HEK293 (cell line): Measurements from ENCODE around the gene PYDC1.

Source experiments
- CTCF ChIA-PET: fragments of 350-600 bp; formaldehyde crosslinking; extraction: SDS; loops from one replicate; lab custom pipeline; 2021; ENCODE audit warnings: antibody characterized with exemption; lab: Yijun Ruan, JAX
- POLR2A ChIA-PET: fragments of 300-600 bp; formaldehyde crosslinking; extraction: SDS; loops from one replicate; lab custom pipeline; 2020; ENCODE audit warnings: antibody characterized with exemption, inconsistent platforms; lab: Yijun Ruan, JAX
- H3K27ac ChIP-seq: fragments of 200-500 bp; sonication (Bioruptor generic); 2 replicates; pipeline ENCODE4 v1.5.1; 2014; ENCODE audit warnings: low read depth, low read length, control low read depth, inconsistent platforms; ENCODE audit errors: extremely low read depth
- H3K36me3 ChIP-seq, 2 experiments: fragments of 200-500 bp in 1 of 2; sonication (Bioruptor generic) in 1 of 2; 1 replicate in 1 of 2; 2 replicates in 1 of 2; pipeline ENCODE4 v1.5.1; 2014 to 2017; ENCODE audit warnings: inconsistent platforms in 2 of 2, low read length in 2 of 2; ENCODE audit not compliant: control insufficient read depth in 2 of 2, insufficient read depth in 1 of 2
- H3K4me1 ChIP-seq: fragments of 200-500 bp; sonication (Bioruptor generic); 2 replicates; pipeline ENCODE4 v1.5.1; 2014; ENCODE audit warnings: mild to moderate bottlenecking, low read length, inconsistent platforms; ENCODE audit not compliant: control insufficient read depth, insufficient read depth
- H3K4me3 ChIP-seq: 2 replicates; pipeline ENCODE4 v1.5.1; 2011; ENCODE audit warnings: low read depth, mild to moderate bottlenecking, control low read depth, low read length, moderate library complexity
- H3K9me3 ChIP-seq: fragments of 200-500 bp; sonication (Bioruptor generic); 2 replicates; pipeline ENCODE4 v1.5.1; 2014; ENCODE audit warnings: low read depth, low read length, inconsistent platforms; ENCODE audit not compliant: control insufficient read depth, insufficient read depth
- BCL11B ChIP-seq: fragments of 450-650 bp; formaldehyde crosslinking; IDR thresholded peaks from 2 replicates; pipeline ENCODE4 v1.5.1; 2016; ENCODE audit warnings: low read depth, missing biosample characterization, missing genetic modification characterization
- GLIS2 ChIP-seq: fragments of 450-650 bp; formaldehyde crosslinking; IDR thresholded peaks from 2 replicates; pipeline ENCODE4 v1.5.1; 2016; ENCODE audit warnings: missing biosample characterization, missing genetic modification characterization
- IKZF3 ChIP-seq: fragments of 450-650 bp; IDR thresholded peaks from 2 replicates; pipeline ENCODE4 v1.5.0; 2018; ENCODE audit warnings: missing biosample characterization, mild to moderate bottlenecking, missing genetic modification characterization, moderate library complexity
- MYNN ChIP-seq: fragments of 450-650 bp; formaldehyde crosslinking; IDR thresholded peaks from 2 replicates; pipeline ENCODE4 v1.5.1; 2016; ENCODE audit warnings: missing biosample characterization, missing genetic modification characterization, borderline replicate concordance
- MZF1 ChIP-seq: fragments of 450-650 bp; formaldehyde crosslinking; IDR thresholded peaks from 2 replicates; pipeline ENCODE4 v1.5.1; 2017; ENCODE audit warnings: missing biosample characterization, missing genetic modification characterization, borderline replicate concordance
- SP2 ChIP-seq: fragments of 450-650 bp; formaldehyde crosslinking; IDR thresholded peaks from 2 replicates; pipeline ENCODE4 v1.5.1; 2016; ENCODE audit warnings: missing biosample characterization, missing genetic modification characterization
- ZBTB17 ChIP-seq: fragments of 450-650 bp; formaldehyde crosslinking; IDR thresholded peaks from 2 replicates; pipeline ENCODE4 v1.5.1; 2016; ENCODE audit warnings: missing biosample characterization, missing genetic modification characterization
- ZBTB21 ChIP-seq: fragments of 450-650 bp; formaldehyde crosslinking; IDR thresholded peaks from 2 replicates; pipeline ENCODE4 v1.5.1; 2017; ENCODE audit warnings: missing biosample characterization, missing genetic modification characterization
- ZBTB7A ChIP-seq: fragments of 450-650 bp; formaldehyde crosslinking; IDR thresholded peaks from 2 replicates; pipeline ENCODE4 v1.5.1; 2016; ENCODE audit warnings: low read depth, missing biosample characterization, missing genetic modification characterization
- ZNF132 ChIP-seq: fragments of 450-650 bp; formaldehyde crosslinking; IDR thresholded peaks from 2 replicates; pipeline ENCODE4 v1.5.1; 2017; ENCODE audit warnings: missing biosample characterization, missing genetic modification characterization, borderline replicate concordance
- ZNF138 ChIP-seq: fragments of 450-650 bp; formaldehyde crosslinking; IDR thresholded peaks from 2 replicates; pipeline ENCODE4 v1.5.1; 2016; ENCODE audit warnings: missing biosample characterization, missing genetic modification characterization, borderline replicate concordance
- ZNF2 ChIP-seq: fragments of 450-650 bp; formaldehyde crosslinking; IDR thresholded peaks from 2 replicates; pipeline ENCODE4 v1.5.1; 2016; ENCODE audit warnings: missing biosample characterization, missing genetic modification characterization
- ZNF274 ChIP-seq, 2 experiments: fragments of 200-500 bp in 1 of 2; fragments of 450-650 bp in 1 of 2; sonication (Bioruptor generic) in 1 of 2; formaldehyde crosslinking in 1 of 2; IDR thresholded peaks; 2 replicates each; pipeline versions ENCODE4 v1.5.1 to v1.6.1; 2014 to 2016; ENCODE audit warnings: borderline replicate concordance in 1 of 2, inconsistent platforms in 1 of 2, low read length in 1 of 2, missing biosample characterization in 1 of 2, missing genetic modification characterization in 1 of 2
- ZNF510 ChIP-seq: fragments of 450-650 bp; formaldehyde crosslinking; IDR thresholded peaks from 2 replicates; pipeline ENCODE4 v1.5.1; 2018; ENCODE audit warnings: mild to moderate bottlenecking, missing genetic modification characterization, missing biosample characterization; ENCODE audit not compliant: insufficient replicate concordance
- ZNF560 ChIP-seq: fragments of 450-650 bp; formaldehyde crosslinking; IDR thresholded peaks from 2 replicates; pipeline ENCODE4 v1.5.1; 2017; ENCODE audit warnings: missing biosample characterization, missing genetic modification characterization, borderline replicate concordance
- ZNF629 ChIP-seq: fragments of 450-650 bp; formaldehyde crosslinking; IDR thresholded peaks from 2 replicates; pipeline ENCODE4 v1.5.1; 2017; ENCODE audit warnings: missing biosample characterization, missing genetic modification characterization
- ZNF654 ChIP-seq: fragments of 450-650 bp; formaldehyde crosslinking; IDR thresholded peaks from 2 replicates; pipeline ENCODE4 v1.5.1; 2016; ENCODE audit warnings: low read depth, missing biosample characterization, missing genetic modification characterization
- ZNF707 ChIP-seq: fragments of 450-650 bp; formaldehyde crosslinking; IDR thresholded peaks from 2 replicates; pipeline ENCODE4 v1.5.1; 2016; ENCODE audit warnings: missing biosample characterization, missing genetic modification characterization
- ZNF747 ChIP-seq: fragments of 450-650 bp; formaldehyde crosslinking; IDR thresholded peaks from 2 replicates; pipeline ENCODE4 v1.5.1; 2016; ENCODE audit warnings: missing biosample characterization, missing genetic modification characterization
- ZNF777 ChIP-seq: fragments of 450-650 bp; formaldehyde crosslinking; IDR thresholded peaks from 2 replicates; pipeline ENCODE4 v1.5.1; 2017; ENCODE audit warnings: missing biosample characterization, missing genetic modification characterization, borderline replicate concordance
- TF ChIP-seq, protein P1 (sequence below): fragments of 450-650 bp; formaldehyde crosslinking; IDR thresholded peaks from 2 replicates; pipeline ENCODE4; 2016; ENCODE audit warnings: missing biosample characterization, missing genetic modification characterization
- TF ChIP-seq, protein P2 (sequence below): fragments of 450-650 bp; formaldehyde crosslinking; IDR thresholded peaks from 2 replicates; pipeline ENCODE4 v1.5.1; 2016; ENCODE audit warnings: missing biosample characterization, missing genetic modification characterization
- TF ChIP-seq, protein P3 (sequence below): fragments of 450-650 bp; formaldehyde crosslinking; IDR thresholded peaks from 2 replicates; pipeline ENCODE4 v1.5.1; 2016; ENCODE audit warnings: missing biosample characterization, missing genetic modification characterization
- TF ChIP-seq, protein P4 (sequence below): fragments of 450-650 bp; formaldehyde crosslinking; IDR thresholded peaks from 2 replicates; pipeline ENCODE4 v1.5.1; 2016; ENCODE audit warnings: missing biosample characterization, missing genetic modification characterization

Gene PYDC1

DNA sequence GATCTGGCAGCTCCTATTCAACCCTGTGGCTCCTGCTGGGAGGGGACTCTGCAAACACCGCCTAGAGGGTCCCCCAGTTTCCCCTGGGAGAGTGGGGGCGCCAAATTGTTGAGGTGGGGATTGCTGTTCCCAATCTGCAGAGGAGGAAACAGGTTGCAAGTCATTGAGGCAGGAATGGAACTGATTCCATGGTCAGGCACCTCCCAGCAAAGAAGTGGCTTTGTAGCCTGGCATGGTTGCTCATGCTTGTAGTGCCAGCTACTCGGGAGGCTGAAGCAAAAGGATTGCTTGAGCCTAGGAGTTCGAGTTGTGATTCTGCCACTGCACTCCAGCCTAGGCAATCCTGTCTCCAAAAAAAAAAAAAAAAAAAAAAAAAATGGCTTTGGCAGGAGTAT is 198 bp upstream of the PYDC1 start:
- no peaks in the 10 kb centered on the region for H3K9me3 ChIP-seq
- no peaks in the 10 kb centered on the region for H3K4me1 ChIP-seq
- H3K27ac ChIP-seq: no peak overlapping the region
- ChIA-PET CTCF (no interaction called here), POLR2A (interaction anchor here (0.6 to 2.8 kb wide), 3 partner anchors 37 to 657 kb away, joined by 3 to 21 read pairs (median 3); partner anchors contain the start of gene FUS)
- H3K4me3 ChIP-seq: no peak overlapping the region
- no peak for TF ChIP-seq ZNF747 (tag by site-specific recombination)
- no peak for TF ChIP-seq BCL11B
- TF ChIP-seq, protein P1, sequence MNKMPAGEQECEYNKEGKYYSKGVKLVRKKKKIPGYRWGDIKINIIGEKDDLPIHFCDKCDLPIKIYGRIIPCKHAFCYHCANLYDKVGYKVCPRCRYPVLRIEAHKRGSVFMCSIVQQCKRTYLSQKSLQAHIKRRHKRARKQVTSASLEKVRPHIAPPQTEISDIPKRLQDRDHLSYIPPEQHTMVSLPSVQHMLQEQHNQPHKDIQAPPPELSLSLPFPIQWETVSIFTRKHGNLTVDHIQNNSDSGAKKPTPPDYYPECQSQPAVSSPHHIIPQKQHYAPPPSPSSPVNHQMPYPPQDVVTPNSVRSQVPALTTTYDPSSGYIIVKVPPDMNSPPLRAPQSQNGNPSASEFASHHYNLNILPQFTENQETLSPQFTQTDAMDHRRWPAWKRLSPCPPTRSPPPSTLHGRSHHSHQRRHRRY: no peak
- TF ChIP-seq ZNF138 (tag by site-specific recombination): no peak
- no peak for TF ChIP-seq ZNF274 (IDR thresholded peaks at IDR 0.05; ENCODE audit: low read length)
- no peak for TF ChIP-seq ZNF274 (tag by site-specific recombination; IDR thresholded peaks at IDR 0.05; ENCODE audit: borderline replicate concordance)
- TF ChIP-seq ZNF654: no peak
- no peak for TF ChIP-seq ZBTB7A (tag by site-specific recombination)
- H3K36me3 ChIP-seq: no peaks in the 10 kb centered on the region

DNA sequence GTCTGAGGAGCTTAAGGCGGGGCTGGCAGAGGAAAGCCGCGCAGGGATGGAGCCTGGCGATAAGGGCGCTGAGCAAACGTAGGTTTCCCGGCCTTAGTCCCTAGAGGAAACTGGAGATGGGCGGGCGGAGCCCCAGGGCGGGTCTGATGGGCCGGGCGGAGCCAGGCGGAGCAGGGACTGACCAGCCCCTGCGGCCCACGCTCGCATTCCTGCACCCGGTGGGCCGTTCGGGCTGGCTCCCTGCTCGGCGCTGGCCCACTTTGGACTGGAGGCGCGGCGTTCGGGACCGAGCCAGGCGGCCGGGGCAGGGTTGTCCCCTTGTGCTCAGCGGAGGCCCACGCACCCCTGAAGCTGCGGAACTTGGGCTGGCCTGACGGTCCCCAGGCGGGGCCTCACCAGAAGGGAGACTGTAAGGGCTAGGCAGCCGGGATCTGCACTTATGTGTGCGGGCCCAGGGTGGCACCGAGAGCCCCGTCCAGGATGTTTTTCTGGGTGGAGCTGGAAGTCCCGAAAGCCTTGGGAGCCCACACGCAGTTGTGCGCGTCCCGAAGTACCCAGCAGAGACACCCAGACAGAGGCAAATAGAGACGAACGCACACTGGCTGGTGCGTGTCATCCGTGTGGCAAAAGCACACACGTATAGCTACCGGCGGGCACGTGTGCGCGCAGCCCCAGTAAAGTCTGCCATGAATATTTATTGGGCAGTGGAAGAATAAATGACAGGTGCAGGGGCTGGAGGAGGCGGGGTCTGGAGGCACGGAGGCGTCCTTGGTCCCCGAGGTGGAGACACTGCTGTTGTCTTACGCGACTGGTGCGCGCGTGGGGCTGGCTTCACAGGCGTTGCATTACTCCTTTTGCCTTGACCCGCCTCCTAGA is 1.4 kb downstream of the PYDC1 start:
- no peaks in the 10 kb centered on the region for H3K4me1 ChIP-seq
- no peaks in the 10 kb centered on the region for H3K36me3 ChIP-seq
- no peak overlapping the region; the same call in 1 of the 2 replicates for H3K27ac ChIP-seq
- CTCF ChIA-PET: interaction anchor here (0.6 to 0.7 kb wide), 2 partner anchors 64 to 262 kb away, joined by 3 read pairs; no protein-coding TSS in a partner anchor
- peak overlapping the region; percentile 45 for H3K4me3 ChIP-seq
- H3K9me3 ChIP-seq: no peaks in the 10 kb centered on the region
- POLR2A ChIA-PET: interaction anchor here (0.8 to 2.8 kb wide), 4 partner anchors 15 to 240 kb away, joined by 3 to 21 read pairs (median 4); partner anchors contain the start of gene FUS
- TF ChIP-seq IKZF3 (peak; percentile 61; the same call in 1 of the 2 replicates), ZNF132 (tag by site-specific recombination) (no peak), ZBTB17 (tag by site-specific recombination) (peak; percentile 95), ZNF707 (tag by site-specific recombination) (no peak), SP2 (tag by site-specific recombination) (peak; percentile 80), ZNF629 (tag by site-specific recombination) (peak; percentile 29; the same call in 1 of the 2 replicates), ZBTB21 (tag by site-specific recombination) (no peak), ZNF560 (no peak), GLIS2 (peak; percentile 50; the same call in 1 of the 2 replicates), ZNF777 (tag by site-specific recombination) (0 out of 2 replicates have a peak, but pooled peaks have one; percentile 74), ZNF2 (tag by site-specific recombination) (peak; percentile 21; the same call in 1 of the 2 replicates), ZNF274 (IDR thresholded peaks at IDR 0.05; ENCODE audit: low read length) (no peak), ZNF274 (tag by site-specific recombination; IDR thresholded peaks at IDR 0.05; ENCODE audit: borderline replicate concordance) (no peak), MZF1 (no peak), ZBTB7A (tag by site-specific recombination) (peak; percentile 30; the same call in 1 of the 2 replicates), MYNN (tag by site-specific recombination) (no peak), ZNF510 (no peak)
- TF ChIP-seq, protein P2, sequence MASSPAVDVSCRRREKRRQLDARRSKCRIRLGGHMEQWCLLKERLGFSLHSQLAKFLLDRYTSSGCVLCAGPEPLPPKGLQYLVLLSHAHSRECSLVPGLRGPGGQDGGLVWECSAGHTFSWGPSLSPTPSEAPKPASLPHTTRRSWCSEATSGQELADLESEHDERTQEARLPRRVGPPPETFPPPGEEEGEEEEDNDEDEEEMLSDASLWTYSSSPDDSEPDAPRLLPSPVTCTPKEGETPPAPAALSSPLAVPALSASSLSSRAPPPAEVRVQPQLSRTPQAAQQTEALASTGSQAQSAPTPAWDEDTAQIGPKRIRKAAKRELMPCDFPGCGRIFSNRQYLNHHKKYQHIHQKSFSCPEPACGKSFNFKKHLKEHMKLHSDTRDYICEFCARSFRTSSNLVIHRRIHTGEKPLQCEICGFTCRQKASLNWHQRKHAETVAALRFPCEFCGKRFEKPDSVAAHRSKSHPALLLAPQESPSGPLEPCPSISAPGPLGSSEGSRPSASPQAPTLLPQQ (tag by site-specific recombination): peak; percentile 51; the same call in 1 of the 2 replicates
- TF ChIP-seq, protein P3, sequence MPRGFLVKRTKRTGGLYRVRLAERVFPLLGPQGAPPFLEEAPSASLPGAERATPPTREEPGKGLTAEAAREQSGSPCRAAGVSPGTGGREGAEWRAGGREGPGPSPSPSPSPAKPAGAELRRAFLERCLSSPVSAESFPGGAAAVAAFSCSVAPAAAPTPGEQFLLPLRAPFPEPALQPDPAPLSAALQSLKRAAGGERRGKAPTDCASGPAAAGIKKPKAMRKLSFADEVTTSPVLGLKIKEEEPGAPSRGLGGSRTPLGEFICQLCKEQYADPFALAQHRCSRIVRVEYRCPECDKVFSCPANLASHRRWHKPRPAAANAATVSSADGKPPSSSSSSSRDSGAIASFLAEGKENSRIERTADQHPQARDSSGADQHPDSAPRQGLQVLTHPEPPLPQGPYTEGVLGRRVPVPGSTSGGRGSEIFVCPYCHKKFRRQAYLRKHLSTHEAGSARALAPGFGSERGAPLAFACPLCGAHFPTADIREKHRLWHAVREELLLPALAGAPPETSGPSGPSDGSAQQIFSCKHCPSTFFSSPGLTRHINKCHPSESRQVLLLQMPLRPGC (tag by site-specific recombination): peak; percentile 53
- TF ChIP-seq, protein P4, sequence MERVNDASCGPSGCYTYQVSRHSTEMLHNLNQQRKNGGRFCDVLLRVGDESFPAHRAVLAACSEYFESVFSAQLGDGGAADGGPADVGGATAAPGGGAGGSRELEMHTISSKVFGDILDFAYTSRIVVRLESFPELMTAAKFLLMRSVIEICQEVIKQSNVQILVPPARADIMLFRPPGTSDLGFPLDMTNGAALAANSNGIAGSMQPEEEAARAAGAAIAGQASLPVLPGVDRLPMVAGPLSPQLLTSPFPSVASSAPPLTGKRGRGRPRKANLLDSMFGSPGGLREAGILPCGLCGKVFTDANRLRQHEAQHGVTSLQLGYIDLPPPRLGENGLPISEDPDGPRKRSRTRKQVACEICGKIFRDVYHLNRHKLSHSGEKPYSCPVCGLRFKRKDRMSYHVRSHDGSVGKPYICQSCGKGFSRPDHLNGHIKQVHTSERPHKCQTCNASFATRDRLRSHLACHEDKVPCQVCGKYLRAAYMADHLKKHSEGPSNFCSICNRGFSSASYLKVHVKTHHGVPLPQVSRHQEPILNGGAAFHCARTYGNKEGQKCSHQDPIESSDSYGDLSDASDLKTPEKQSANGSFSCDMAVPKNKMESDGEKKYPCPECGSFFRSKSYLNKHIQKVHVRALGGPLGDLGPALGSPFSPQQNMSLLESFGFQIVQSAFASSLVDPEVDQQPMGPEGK (tag by site-specific recombination): peak; percentile 89
